GM21447 (cell line): ENCODE data around the gene MTCH2.
"Not testable (repeated sequence)": the region's sequence is repeated elsewhere in the genome, so short reads cannot be mapped to it uniquely, and the experiment has no call there.

Experiments used
- ATAC-seq: cut with Tn5 transposase; IDR thresholded peaks from one replicate; pipeline ENCODE4 v1.9.1; 2021; ENCODE audit not compliant: unreplicated experiment

The MTCH2 gene

GRCh38 chr11:47642099-47642855, at the start of gene MTCH2:
Gene MTCH2, minus strand, starts transcription at chr11:47642559. Its CDS starts 94 bp downstream, at chr11:47642465.
- ATAC-seq, result peak; percentile 89

- no peak for ATAC-seq
Observed at GRCh38 chr11:47691979-47692378, 49.6 kb upstream of the MTCH2 start.

GRCh38 chr11:47689480-47689879, 47.1 kb upstream of the MTCH2 start:
- no peak for ATAC-seq

- no peak for ATAC-seq
Observed at GRCh38 chr11:47688991-47689390, 46.6 kb upstream of the MTCH2 start.

- ATAC-seq, result no peak
Observed at GRCh38 chr11:47688111-47688510, 45.8 kb upstream of the MTCH2 start.

- ATAC-seq, result not testable (repeated sequence)
Observed at GRCh38 chr11:47686704-47687103, 44.3 kb upstream of the MTCH2 start.

GRCh38 chr11:47686151-47686550, 43.8 kb upstream of the MTCH2 start:
- ATAC-seq, result no peak

- ATAC-seq, result no peak
Observed at GRCh38 chr11:47675851-47676250, 33.5 kb upstream of the MTCH2 start.

- ATAC-seq, result no peak
Observed at GRCh38 chr11:47672283-47672730, 29.9 kb upstream of the MTCH2 start.

GRCh38 chr11:47669856-47670255, 27.5 kb upstream of the MTCH2 start:
- no peak for ATAC-seq

- ATAC-seq, result no peak
Observed at GRCh38 chr11:47668665-47669064, 26.3 kb upstream of the MTCH2 start.

- ATAC-seq, result no peak
Observed at GRCh38 chr11:47667555-47667954, 25.2 kb upstream of the MTCH2 start.

- ATAC-seq, result no peak
Observed at GRCh38 chr11:47667135-47667534, 24.8 kb upstream of the MTCH2 start.

- not testable (repeated sequence) for ATAC-seq
Observed at GRCh38 chr11:47664936-47665335, 22.6 kb upstream of the MTCH2 start.

- ATAC-seq, result no peak
Observed at GRCh38 chr11:47661245-47661644, 18.9 kb upstream of the MTCH2 start.

- ATAC-seq, result no peak
Observed at GRCh38 chr11:47659276-47659675, 16.9 kb upstream of the MTCH2 start.

GRCh38 chr11:47656260-47656885, 14.0 kb upstream of the MTCH2 start:
- no peak for ATAC-seq

- ATAC-seq, result no peak
Observed at GRCh38 chr11:47651818-47652469, 9.6 kb upstream of the MTCH2 start.

GRCh38 chr11:47649276-47649675, 6.9 kb upstream of the MTCH2 start:
- ATAC-seq, result no peak

GRCh38 chr11:47646019-47646418, 3.7 kb upstream of the MTCH2 start:
- no peak for ATAC-seq

- ATAC-seq, result no peak
Observed at GRCh38 chr11:47645500-47645899, 3.1 kb upstream of the MTCH2 start.

GRCh38 chr11:47641600-47642098, 710 bp downstream of the MTCH2 start:
- ATAC-seq, result no peak
